H9 (cell line): ENCODE results near the gene ZSCAN22. TPM values are rescaled to one million over a fixed set of nuclear protein-coding genes. Genes with fewer than 3 reads are reported as not detected.

Source experiments
- DNase-seq: peaks from one replicate; pipeline ENCODE4 v3.0.0-alpha.2; 2017
- H2AFZ ChIP-seq: one replicate; pipeline ENCODE4 v1.6.1; 2013; ENCODE audit warnings: mild to moderate bottlenecking, low read length, control low read depth, moderate library complexity
- H2AK5ac ChIP-seq: 2 replicates; pipeline ENCODE4 v1.6.1; 2013; ENCODE audit warnings: low read length, control low read depth, mixed read lengths; ENCODE audit not compliant: insufficient read length
- H2BK120ac ChIP-seq: one replicate; pipeline ENCODE4 v1.6.1; 2013; ENCODE audit warnings: low read depth, mild to moderate bottlenecking, low read length, control low read depth, inconsistent platforms; ENCODE audit not compliant: poor library complexity, severe bottlenecking
- H2BK12ac ChIP-seq: 2 replicates; pipeline ENCODE4 v1.6.1; 2013; ENCODE audit warnings: low read length, control low read depth, mixed read lengths, low read depth; ENCODE audit not compliant: insufficient read length
- H2BK15ac ChIP-seq: 2 replicates; pipeline ENCODE4 v1.6.1; 2013; ENCODE audit warnings: low read depth, low read length, control low read depth
- H2BK20ac ChIP-seq: one replicate; pipeline ENCODE4 v1.6.1; 2013; ENCODE audit warnings: low read depth, mild to moderate bottlenecking, low read length, control low read depth, inconsistent platforms; ENCODE audit not compliant: poor library complexity, severe bottlenecking
- H2BK5ac ChIP-seq: 2 replicates; pipeline ENCODE4 v1.6.1; 2013; ENCODE audit warnings: low read length, control low read depth, mixed read lengths; ENCODE audit not compliant: insufficient read length
- H3K14ac ChIP-seq: 2 replicates; pipeline ENCODE4 v1.6.1; 2013; ENCODE audit warnings: low read length, control low read depth; ENCODE audit not compliant: insufficient read depth
- H3K18ac ChIP-seq: 2 replicates; pipeline ENCODE4 v1.6.1; 2013; ENCODE audit warnings: low read depth, mild to moderate bottlenecking, mixed read lengths, low read length, control low read depth; ENCODE audit not compliant: insufficient read length
- H3K23ac ChIP-seq: 2 replicates; pipeline ENCODE4 v1.6.1; 2013; ENCODE audit warnings: low read length, control low read depth, mixed read lengths, low read depth; ENCODE audit not compliant: insufficient read length
- H3K23me2 ChIP-seq: 2 replicates; pipeline ENCODE4 v1.6.1; 2013; ENCODE audit warnings: low read depth, mild to moderate bottlenecking, mixed read lengths, low read length, control low read depth; ENCODE audit not compliant: insufficient read length, poor library complexity, severe bottlenecking
- H3K27ac ChIP-seq: 2 replicates; pipeline ENCODE4 v1.5.1; 2013; ENCODE audit warnings: low read length, control low read depth, mixed read lengths, low read depth; ENCODE audit not compliant: insufficient read length
- H3K27me3 ChIP-seq: 2 replicates; pipeline ENCODE4 v1.6.1; 2013; ENCODE audit warnings: low read length, control low read depth, inconsistent platforms; ENCODE audit not compliant: insufficient read depth
- H3K4ac ChIP-seq: 2 replicates; pipeline ENCODE4 v1.6.1; 2013; ENCODE audit warnings: low read depth, mild to moderate bottlenecking, control low read depth, inconsistent platforms, low read length, moderate library complexity
- H3K4me1 ChIP-seq: 2 replicates; pipeline ENCODE4 v1.6.1; 2013; ENCODE audit warnings: low read length, control low read depth, inconsistent platforms; ENCODE audit not compliant: insufficient read depth
- H3K4me2 ChIP-seq: 2 replicates; pipeline ENCODE4 v1.6.1; 2013; ENCODE audit warnings: low read length, control low read depth, mixed read lengths; ENCODE audit not compliant: insufficient read length, insufficient read depth
- H3K56ac ChIP-seq: 2 replicates; pipeline ENCODE4 v1.6.1; 2013; ENCODE audit warnings: low read depth, mild to moderate bottlenecking, mixed read lengths, low read length, control low read depth; ENCODE audit not compliant: insufficient read length
- H3K79me1 ChIP-seq: 2 replicates; pipeline ENCODE4 v1.6.1; 2013; ENCODE audit warnings: low read depth, mild to moderate bottlenecking, moderate library complexity, low read length, control low read depth, inconsistent platforms; ENCODE audit not compliant: insufficient read depth, poor library complexity, severe bottlenecking
- H3K79me2 ChIP-seq: 2 replicates; pipeline ENCODE4 v1.6.1; 2013; ENCODE audit warnings: low read length, control low read depth, inconsistent platforms; ENCODE audit not compliant: insufficient read depth
- H3K9ac ChIP-seq: 2 replicates; pipeline ENCODE4 v1.6.1; 2013; ENCODE audit warnings: low read length, control low read depth, mixed read lengths; ENCODE audit not compliant: insufficient read length; ENCODE audit errors: extremely low read depth
- H3K9me3 ChIP-seq: one replicate; pipeline ENCODE4 v1.6.1; 2013; ENCODE audit warnings: low read depth, low read length, inconsistent platforms; ENCODE audit not compliant: control insufficient read depth
- H3T11ph ChIP-seq: one replicate; pipeline ENCODE4 v1.6.1; 2013; ENCODE audit warnings: mild to moderate bottlenecking, low read length, control low read depth, inconsistent platforms
- H4K20me1 ChIP-seq: one replicate; pipeline ENCODE4 v1.6.1; 2013; ENCODE audit not compliant: control insufficient read depth, insufficient read length, insufficient read depth
- H4K5ac ChIP-seq: 2 replicates; pipeline ENCODE4 v1.6.1; 2013; ENCODE audit warnings: low read depth, mild to moderate bottlenecking, mixed read lengths, low read length, control low read depth; ENCODE audit not compliant: insufficient read length
- H4K8ac ChIP-seq: replicated peaks from 2 replicates; pipeline ENCODE4 v1.6.1; 2013; ENCODE audit warnings: low read length, control low read depth, mixed read lengths, low read depth; ENCODE audit not compliant: insufficient read length
- H4K91ac ChIP-seq: 2 replicates; pipeline ENCODE4 v1.6.1; 2013; ENCODE audit warnings: low read depth, mild to moderate bottlenecking, moderate library complexity, mixed read lengths, low read length, control low read depth; ENCODE audit not compliant: insufficient read length
- H3K27ac Mint-ChIP-seq, 3 experiments: 2 replicates in 2 of 3; 3 replicates in 1 of 3; pipeline ENCODE4 v1.8.0; 2020 to 2021; ENCODE audit warnings: mixed read lengths in 3 of 3, mild to moderate bottlenecking in 1 of 3, moderate library complexity in 1 of 3
- H3K27me3 Mint-ChIP-seq: 2 replicates; pipeline ENCODE4 v1.8.0; 2021; ENCODE audit warnings: low read depth, mild to moderate bottlenecking, moderate library complexity, mixed read lengths
- H3K36me3 Mint-ChIP-seq, 3 experiments: 2 replicates in 2 of 3; 3 replicates in 1 of 3; pipeline ENCODE4 v1.8.0; 2020 to 2021; ENCODE audit warnings: low read depth in 3 of 3, mixed read lengths in 3 of 3; ENCODE audit not compliant: insufficient read depth in 1 of 3
- H3K4me1 Mint-ChIP-seq, 2 experiments: 2 replicates each; pipeline ENCODE4 v1.8.0; 2020; ENCODE audit warnings: mixed read lengths in 2 of 2
- H3K4me3 Mint-ChIP-seq, 2 experiments: 2 replicates in 1 of 2; 3 replicates in 1 of 2; pipeline ENCODE4 v1.8.0; 2020 to 2021; ENCODE audit warnings: mild to moderate bottlenecking in 2 of 2, mixed read lengths in 2 of 2, moderate library complexity in 1 of 2
- H3K9me3 Mint-ChIP-seq, 2 experiments: 2 replicates in 1 of 2; 3 replicates in 1 of 2; pipeline ENCODE4 v1.8.0; 2020; ENCODE audit warnings: mild to moderate bottlenecking in 2 of 2, mixed read lengths in 2 of 2, moderate library complexity in 1 of 2
- WGBS: extraction: QIAGEN DNeasy Blood & Tissue Kit; methylation state at CpG from one replicate; pipeline ENCODE4 v1.1.7; 2013; ENCODE audit warnings: missing lambda C conversion rate, low lambda C conversion rate, mixed read lengths; ENCODE audit not compliant: insufficient read length; ENCODE audit errors: extremely low coverage; 5-methylcytosine and 5-hydroxymethylcytosine counted together
- total RNA-seq: library from RNA; stranded (reverse); gene quantifications from 2 replicates; pipeline ENCODE4 v1.2.1, GENCODE V29; 2021
- TF ChIP-seq, protein P1 (sequence below): fragments of 200-600 bp; sonication (generic); conservative IDR thresholded peaks from 3 replicates; pipeline ENCODE4 v1.8.0; 2021; ENCODE audit warnings: antibody characterized with exemption, mild to moderate bottlenecking

Gene ZSCAN22
- total RNA-seq, 1 experiment from 2014 or later: 4.8 TPM

- H3K9ac ChIP-seq: no peak overlapping the region
- H3K27ac ChIP-seq: no peak overlapping the region
- no peak overlapping the region for H3K18ac ChIP-seq
- H2BK15ac ChIP-seq: no peak overlapping the region
- no peak overlapping the region for H3T11ph ChIP-seq
- no peak overlapping the region for H3K4me2 ChIP-seq
- H3K56ac ChIP-seq: no peak overlapping the region
- H4K91ac ChIP-seq: no peak overlapping the region
- H4K5ac ChIP-seq: no peak overlapping the region
- H3K79me2 ChIP-seq: no peaks in the 10 kb centered on the region
- no peak for DNase-seq
- no peaks in the 10 kb centered on the region for H3K27me3 ChIP-seq
- H2BK120ac ChIP-seq: no peak overlapping the region
- H3K9me3 ChIP-seq: no peaks in the 10 kb centered on the region
- H3K4ac ChIP-seq: no peak overlapping the region
- TF ChIP-seq, protein P1, sequence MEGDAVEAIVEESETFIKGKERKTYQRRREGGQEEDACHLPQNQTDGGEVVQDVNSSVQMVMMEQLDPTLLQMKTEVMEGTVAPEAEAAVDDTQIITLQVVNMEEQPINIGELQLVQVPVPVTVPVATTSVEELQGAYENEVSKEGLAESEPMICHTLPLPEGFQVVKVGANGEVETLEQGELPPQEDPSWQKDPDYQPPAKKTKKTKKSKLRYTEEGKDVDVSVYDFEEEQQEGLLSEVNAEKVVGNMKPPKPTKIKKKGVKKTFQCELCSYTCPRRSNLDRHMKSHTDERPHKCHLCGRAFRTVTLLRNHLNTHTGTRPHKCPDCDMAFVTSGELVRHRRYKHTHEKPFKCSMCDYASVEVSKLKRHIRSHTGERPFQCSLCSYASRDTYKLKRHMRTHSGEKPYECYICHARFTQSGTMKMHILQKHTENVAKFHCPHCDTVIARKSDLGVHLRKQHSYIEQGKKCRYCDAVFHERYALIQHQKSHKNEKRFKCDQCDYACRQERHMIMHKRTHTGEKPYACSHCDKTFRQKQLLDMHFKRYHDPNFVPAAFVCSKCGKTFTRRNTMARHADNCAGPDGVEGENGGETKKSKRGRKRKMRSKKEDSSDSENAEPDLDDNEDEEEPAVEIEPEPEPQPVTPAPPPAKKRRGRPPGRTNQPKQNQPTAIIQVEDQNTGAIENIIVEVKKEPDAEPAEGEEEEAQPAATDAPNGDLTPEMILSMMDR: no peak
- H3K79me1 ChIP-seq: no peaks in the 10 kb centered on the region
- H2AK5ac ChIP-seq: no peak overlapping the region
- no CpG with 5 or more reads among the region's 1 CpG for WGBS
- Mint-ChIP-seq H3K27me3 (no peaks in the 10 kb centered on the region), H3K4me1 (no peaks in the 10 kb centered on the region), H3K4me3 (no peak overlapping the region), H3K9me3 (no peaks in the 10 kb centered on the region; a peak in 1 of 5 replicates), H3K36me3 (peaks cover 14 to 34% (median 24%) of the 10 kb centered on the region in 3 experiments; a peak in 6 of 7 replicates), H3K27ac (no peak overlapping the region; a peak in 1 of 7 replicates)
- no peaks in the 10 kb centered on the region for H4K20me1 ChIP-seq
- no peak overlapping the region for H4K8ac ChIP-seq
- H3K23me2 ChIP-seq: no peaks in the 10 kb centered on the region
- no peak overlapping the region for H2BK12ac ChIP-seq
- no peak overlapping the region for H3K23ac ChIP-seq
- H2BK5ac ChIP-seq: no peak overlapping the region
- no peaks in the 10 kb centered on the region for H3K4me1 ChIP-seq
- H2BK20ac ChIP-seq: no peak overlapping the region
- no peak overlapping the region for H2AFZ ChIP-seq
- no peak overlapping the region for H3K14ac ChIP-seq
These were observed 9.4 kb downstream of the ZSCAN22 start for GRCh38 chr19:58336216-58336615.
